ENCODE data around the gene ORMDL1.

DNA sequence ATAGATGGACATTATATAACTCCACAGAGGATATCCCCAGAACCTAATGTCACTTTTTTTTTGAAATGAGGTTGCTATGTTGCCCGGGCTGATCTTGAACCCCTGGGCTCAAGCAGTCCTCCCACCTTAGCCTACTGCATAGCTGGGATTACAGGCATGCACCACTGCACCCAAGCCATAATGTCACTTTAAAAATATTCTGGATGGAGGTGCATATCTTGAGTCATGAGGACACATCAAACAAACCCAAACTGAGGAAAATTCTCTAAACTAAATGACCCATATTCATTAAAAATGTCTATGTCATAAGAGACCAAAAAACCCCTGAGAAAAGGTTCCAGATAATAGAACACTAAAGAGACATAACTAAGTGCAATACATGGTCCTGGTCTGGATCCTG, 57.9 kb downstream of the ORMDL1 start:
- TF ChIP-seq EP300 (IDR thresholded peaks at IDR 0.05) (no peak), POLR2A (IDR thresholded peaks at IDR 0.05) (no peak), CTCF (IDR thresholded peaks at IDR 0.05) (no peak), POLR2AphosphoS5 (IDR thresholded peaks at IDR 0.05) (no peak)

Data from gastroesophageal sphincter (tissue), 3 donors.